ENCODE data around the gene WFIKKN1.

- no peak for TF ChIP-seq CTCF (IDR thresholded peaks at IDR 0.05; ENCODE audit: low read length)
- TF ChIP-seq EZH2 (IDR thresholded peaks at IDR 0.05; ENCODE audit: borderline replicate concordance, low read length): no peak
These were observed 47.3 kb upstream of the WFIKKN1 start for GRCh38 chr16:583470-583814.
